ENCODE measurements around the gene AGPAT3. TPM values are rescaled to one million over a fixed set of nuclear protein-coding genes. Genes with fewer than 3 reads are reported as not detected.

AGPAT3 gene
- total RNA-seq, 1 experiment from 2014 or later, result 13.0 TPM

DNA sequence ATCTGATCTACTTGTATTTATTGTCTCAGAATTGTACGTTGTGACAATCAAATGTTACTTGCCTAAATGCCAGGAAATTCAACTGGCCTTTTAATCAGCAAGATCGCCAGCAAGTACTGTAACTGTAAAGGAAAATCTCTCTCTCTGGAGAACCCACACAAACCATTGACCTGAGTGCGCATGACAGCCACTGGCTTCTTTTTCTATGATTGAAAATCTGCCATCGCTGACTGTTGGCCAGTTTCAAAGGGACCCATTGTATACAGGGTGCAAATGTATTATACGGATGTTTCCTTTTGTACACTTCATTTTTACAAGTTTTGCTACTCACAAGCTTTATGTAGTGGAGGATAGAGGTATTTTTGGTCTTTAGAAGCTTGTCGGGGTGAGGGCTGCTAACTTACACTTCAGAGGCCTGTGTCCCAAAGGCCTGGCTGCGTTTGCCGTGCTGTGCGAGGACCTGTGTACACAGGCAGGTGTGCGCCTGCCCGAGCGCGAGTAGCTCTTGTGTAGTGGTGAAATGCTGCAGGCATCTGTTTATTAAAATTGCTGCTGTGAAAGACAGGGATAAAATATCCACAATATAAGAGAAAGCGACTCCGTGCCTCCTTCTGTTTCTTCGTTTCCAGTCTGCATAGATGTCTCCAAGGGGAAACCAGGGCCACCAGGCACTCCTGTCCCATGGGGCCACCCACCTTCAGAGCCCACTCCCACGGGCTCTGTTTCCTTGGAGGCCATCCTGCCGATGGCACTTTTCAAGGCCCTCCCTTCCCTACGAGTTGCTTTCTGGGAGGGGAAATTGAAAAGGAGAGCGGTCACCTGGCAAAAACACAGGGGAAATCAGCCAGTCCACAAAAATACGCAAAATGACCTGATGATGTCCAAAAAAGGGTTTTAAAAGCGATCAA is 121.8 kb downstream of the AGPAT3 start:
- H3T11ph ChIP-seq (ENCODE audit: low read length), result no peak overlapping the region
- H4K91ac ChIP-seq (ENCODE audit: insufficient read length, low read depth, low read length), result no peak overlapping the region
- no peak overlapping the region for H2AK5ac ChIP-seq (ENCODE audit: insufficient read length, low read length)
- H3K27ac Mint-ChIP-seq, result no peak overlapping the region
- H3K23ac ChIP-seq (ENCODE audit: insufficient read length, low read depth, low read length), result no peak overlapping the region
- H2BK5ac ChIP-seq (ENCODE audit: insufficient read length, low read length), result no peak overlapping the region
- no peak overlapping the region for H3K27ac ChIP-seq (ENCODE audit: insufficient read length, low read depth, low read length)
- H3K9me3 Mint-ChIP-seq, result no peaks in the 10 kb centered on the region
- H2BK120ac ChIP-seq (ENCODE audit: low read depth, low read length, poor library complexity, severe bottlenecking), result no peak overlapping the region
- no peaks in the 10 kb centered on the region for H3K27me3 ChIP-seq (ENCODE audit: insufficient read depth, low read length)
- H3K79me1 ChIP-seq (ENCODE audit: insufficient read depth, low read depth, low read length, poor library complexity, severe bottlenecking), result no peaks in the 10 kb centered on the region
- H3K9ac ChIP-seq (ENCODE audit: extremely low read depth, insufficient read length, low read length), result no peak overlapping the region
- WGBS (ENCODE audit: extremely low coverage, insufficient read length, low lambda C conversion rate), result no CpG with 5 or more reads among the region's 22 CpGs
- no peak for DNase-seq
- H3K18ac ChIP-seq (ENCODE audit: insufficient read length, low read depth, low read length), result no peak overlapping the region
- H3K4ac ChIP-seq (ENCODE audit: low read depth, low read length), result no peak overlapping the region
- H3K4me1 ChIP-seq (ENCODE audit: insufficient read depth, low read length), result no peaks in the 10 kb centered on the region; the same call in 1 of the 2 replicates
- H2AFZ ChIP-seq (ENCODE audit: low read length), result no peak overlapping the region
- no peaks in the 10 kb centered on the region for H4K20me1 ChIP-seq (ENCODE audit: control insufficient read depth, insufficient read depth, insufficient read length)
- H3K27me3 Mint-ChIP-seq (ENCODE audit: low read depth), result no peaks in the 10 kb centered on the region
- H3K23me2 ChIP-seq (ENCODE audit: insufficient read length, low read depth, low read length, poor library complexity, severe bottlenecking), result peaks cover 3% of the 10 kb centered on the region
- TF ChIP-seq, protein P1, sequence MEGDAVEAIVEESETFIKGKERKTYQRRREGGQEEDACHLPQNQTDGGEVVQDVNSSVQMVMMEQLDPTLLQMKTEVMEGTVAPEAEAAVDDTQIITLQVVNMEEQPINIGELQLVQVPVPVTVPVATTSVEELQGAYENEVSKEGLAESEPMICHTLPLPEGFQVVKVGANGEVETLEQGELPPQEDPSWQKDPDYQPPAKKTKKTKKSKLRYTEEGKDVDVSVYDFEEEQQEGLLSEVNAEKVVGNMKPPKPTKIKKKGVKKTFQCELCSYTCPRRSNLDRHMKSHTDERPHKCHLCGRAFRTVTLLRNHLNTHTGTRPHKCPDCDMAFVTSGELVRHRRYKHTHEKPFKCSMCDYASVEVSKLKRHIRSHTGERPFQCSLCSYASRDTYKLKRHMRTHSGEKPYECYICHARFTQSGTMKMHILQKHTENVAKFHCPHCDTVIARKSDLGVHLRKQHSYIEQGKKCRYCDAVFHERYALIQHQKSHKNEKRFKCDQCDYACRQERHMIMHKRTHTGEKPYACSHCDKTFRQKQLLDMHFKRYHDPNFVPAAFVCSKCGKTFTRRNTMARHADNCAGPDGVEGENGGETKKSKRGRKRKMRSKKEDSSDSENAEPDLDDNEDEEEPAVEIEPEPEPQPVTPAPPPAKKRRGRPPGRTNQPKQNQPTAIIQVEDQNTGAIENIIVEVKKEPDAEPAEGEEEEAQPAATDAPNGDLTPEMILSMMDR (conservative IDR thresholded peaks at IDR 0.05), result no peak
- no peak overlapping the region for H4K5ac ChIP-seq (ENCODE audit: insufficient read length, low read depth, low read length)
- H4K8ac ChIP-seq (replicated peaks; ENCODE audit: insufficient read length, low read depth, low read length), result no peak overlapping the region
- peaks cover 19 to 23% of the 10 kb centered on the region in 2 experiments for H3K4me1 Mint-ChIP-seq
- H3K56ac ChIP-seq (ENCODE audit: insufficient read length, low read depth, low read length), result no peak overlapping the region
- H3K36me3 Mint-ChIP-seq (ENCODE audit: insufficient read depth in 1 of 3, low read depth in 3 of 3), result no peaks in the 10 kb centered on the region
- H3K14ac ChIP-seq (ENCODE audit: insufficient read depth, low read length), result no peak overlapping the region
- H3K4me3 Mint-ChIP-seq, result no peak overlapping the region
- no peak overlapping the region for H2BK12ac ChIP-seq (ENCODE audit: insufficient read length, low read depth, low read length)
- H2BK15ac ChIP-seq (ENCODE audit: low read depth, low read length), result no peak overlapping the region
- no peaks in the 10 kb centered on the region for H3K9me3 ChIP-seq (ENCODE audit: control insufficient read depth, low read depth, low read length)
- H3K79me2 ChIP-seq (ENCODE audit: insufficient read depth, low read length), result no peaks in the 10 kb centered on the region
- H3K4me2 ChIP-seq (ENCODE audit: insufficient read depth, insufficient read length, low read length), result peak overlapping the region; percentile 95
- H2BK20ac ChIP-seq (ENCODE audit: low read depth, low read length, poor library complexity, severe bottlenecking), result no peak overlapping the region
